GM10266 (cell line): Measurements from ENCODE around the gene ZNF362.
"Not testable (repeated sequence)": the region's sequence is repeated elsewhere in the genome, so short reads cannot be mapped to it uniquely, and the experiment has no call there.

Experiments
- DNase-seq: peaks from one replicate; pipeline ENCODE4 v3.0.0; 2012; ENCODE audit errors: extremely low spot score
- TF ChIP-seq, protein P1 (sequence below): IDR thresholded peaks from 2 replicates; pipeline ENCODE4 v1.5.1; 2012; ENCODE audit warnings: mild to moderate bottlenecking, low read depth; ENCODE audit not compliant: control insufficient read depth, insufficient read depth; ENCODE audit errors: missing control alignments

Gene ZNF362

DNA sequence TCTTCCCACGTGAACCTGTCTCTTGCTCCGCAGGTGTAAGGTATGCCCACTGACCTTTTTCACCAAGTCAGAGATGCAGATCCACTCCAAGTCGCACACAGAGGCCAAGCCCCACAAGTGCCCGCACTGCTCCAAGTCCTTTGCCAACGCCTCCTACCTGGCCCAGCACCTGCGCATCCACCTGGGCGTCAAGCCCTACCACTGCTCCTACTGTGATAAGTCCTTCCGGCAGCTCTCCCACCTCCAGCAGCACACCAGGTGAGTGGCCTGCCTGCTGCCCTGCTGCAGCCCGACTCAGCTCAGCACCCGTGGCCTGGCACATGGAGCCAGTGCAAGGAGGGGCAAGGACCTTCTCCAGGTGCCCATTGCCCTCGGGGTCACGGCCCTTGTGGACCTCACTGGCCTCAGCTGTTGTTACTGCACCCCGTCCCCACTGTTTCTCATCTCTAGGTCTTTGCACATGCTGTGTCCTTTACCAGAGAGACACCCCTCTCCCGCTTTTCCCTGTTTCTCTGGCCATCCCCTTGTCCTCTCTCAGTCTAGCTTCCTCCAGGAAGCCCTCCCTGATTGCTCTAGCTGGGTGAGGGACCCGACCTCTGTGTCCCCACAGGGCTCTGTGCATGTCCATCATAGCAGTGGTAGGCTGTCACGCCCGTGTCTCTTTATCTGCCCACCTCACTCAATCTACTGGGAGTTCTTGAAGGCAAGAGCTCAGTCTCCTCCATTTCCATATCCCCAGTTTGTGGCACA lies 25.4 kb downstream of the ZNF362 start:
- TF ChIP-seq, protein P1, sequence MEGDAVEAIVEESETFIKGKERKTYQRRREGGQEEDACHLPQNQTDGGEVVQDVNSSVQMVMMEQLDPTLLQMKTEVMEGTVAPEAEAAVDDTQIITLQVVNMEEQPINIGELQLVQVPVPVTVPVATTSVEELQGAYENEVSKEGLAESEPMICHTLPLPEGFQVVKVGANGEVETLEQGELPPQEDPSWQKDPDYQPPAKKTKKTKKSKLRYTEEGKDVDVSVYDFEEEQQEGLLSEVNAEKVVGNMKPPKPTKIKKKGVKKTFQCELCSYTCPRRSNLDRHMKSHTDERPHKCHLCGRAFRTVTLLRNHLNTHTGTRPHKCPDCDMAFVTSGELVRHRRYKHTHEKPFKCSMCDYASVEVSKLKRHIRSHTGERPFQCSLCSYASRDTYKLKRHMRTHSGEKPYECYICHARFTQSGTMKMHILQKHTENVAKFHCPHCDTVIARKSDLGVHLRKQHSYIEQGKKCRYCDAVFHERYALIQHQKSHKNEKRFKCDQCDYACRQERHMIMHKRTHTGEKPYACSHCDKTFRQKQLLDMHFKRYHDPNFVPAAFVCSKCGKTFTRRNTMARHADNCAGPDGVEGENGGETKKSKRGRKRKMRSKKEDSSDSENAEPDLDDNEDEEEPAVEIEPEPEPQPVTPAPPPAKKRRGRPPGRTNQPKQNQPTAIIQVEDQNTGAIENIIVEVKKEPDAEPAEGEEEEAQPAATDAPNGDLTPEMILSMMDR = no peak
- no peak for DNase-seq

DNA sequence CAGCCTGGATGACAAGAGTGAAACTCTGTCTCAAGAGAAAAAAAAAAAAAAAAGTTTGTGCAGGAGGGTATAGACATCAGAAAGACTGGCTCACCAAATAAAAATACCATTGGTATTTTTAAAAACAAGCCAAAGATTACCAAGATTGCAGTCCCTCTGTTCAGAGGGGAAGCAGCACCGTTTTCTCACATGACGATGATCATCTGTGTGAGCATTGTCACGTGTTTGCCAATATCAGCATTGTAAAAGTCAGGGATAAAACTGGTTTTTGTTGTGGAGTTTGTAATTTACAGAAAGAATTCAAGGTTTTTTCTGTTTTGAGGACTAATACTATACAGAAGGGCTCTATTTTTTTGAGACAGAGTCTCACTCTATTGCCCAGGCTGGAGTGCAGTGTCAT lies 26.5 kb downstream of the ZNF362 start:
- DNase-seq = no peak
- TF ChIP-seq, protein P1 = no peak

DNA sequence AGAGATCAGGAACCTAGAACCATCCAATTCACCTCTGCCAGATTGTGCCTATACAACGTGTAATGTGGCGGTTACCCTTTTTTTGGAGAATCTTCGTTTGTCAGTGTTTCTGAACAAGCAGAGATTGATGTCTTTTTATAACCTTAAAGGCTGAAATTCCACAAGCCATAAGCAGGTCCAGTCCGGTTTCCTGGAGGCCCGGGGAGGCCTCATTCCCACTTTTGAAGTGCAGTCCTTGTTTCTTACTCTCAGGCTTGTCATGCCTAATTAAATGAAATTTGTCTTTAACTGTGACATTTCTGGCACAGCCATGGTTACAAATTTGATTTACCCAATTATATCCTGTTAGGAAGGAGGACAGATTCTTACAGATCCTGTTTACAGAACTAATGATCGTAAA lies 27.8 kb downstream of the ZNF362 start:
- TF ChIP-seq, protein P1 = no peak
- DNase-seq = no peak

DNA sequence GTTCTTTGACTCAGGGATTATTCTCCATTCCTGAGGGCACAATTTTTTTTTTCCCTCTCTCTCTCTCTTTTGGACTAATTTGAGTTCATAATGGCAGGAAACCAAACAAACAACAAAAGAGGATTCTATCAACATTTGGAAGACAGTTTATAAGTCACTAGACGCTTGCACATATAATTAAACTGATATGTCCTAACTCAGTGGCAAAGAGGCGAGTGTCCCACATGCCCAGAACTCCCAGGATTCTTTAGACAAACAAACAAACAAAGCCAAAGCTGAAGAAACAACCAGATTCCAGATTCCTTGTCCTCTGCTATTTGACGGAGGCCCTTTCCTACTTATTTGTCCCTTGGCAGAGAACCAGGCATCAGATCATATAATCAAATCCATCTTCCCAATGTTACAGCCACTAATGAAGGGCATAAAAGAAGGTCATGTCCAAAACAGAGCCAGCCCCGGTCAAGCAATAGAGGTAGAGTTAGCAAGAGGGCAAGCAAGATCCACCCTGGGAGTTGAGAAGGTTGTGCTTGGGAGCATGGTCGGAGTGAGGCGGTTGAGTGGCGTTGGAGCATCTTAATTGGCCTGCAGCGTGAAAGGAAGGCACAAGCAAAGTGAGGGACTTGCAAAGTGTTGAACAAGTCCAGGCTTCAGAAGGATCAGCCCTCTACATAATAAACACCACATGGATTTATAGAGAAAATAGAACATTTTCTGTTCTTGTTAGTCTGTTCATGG lies 30.3 kb downstream of the ZNF362 start:
- DNase-seq = no peak
- TF ChIP-seq, protein P1 = no peak

DNA sequence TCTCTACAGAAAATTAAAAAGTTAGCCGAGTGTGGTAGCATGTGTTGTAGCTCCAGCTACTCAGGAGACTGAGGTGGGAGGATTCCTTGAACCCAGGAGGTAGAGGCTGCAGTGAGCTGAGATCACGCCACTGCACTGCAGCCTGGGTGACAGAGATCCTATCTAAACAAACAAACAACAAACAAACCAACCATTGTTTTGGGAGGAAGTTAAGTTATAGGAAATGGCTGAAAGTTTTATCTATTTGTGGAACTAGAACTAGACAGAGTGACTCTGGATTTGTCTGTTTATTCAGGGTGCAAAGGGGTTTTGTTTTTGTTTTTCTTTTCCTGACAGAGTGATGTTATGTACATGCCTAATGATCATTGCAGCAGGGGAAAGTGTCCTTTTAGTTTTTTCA lies 31.0 kb downstream of the ZNF362 start:
- no peak for DNase-seq
- TF ChIP-seq, protein P1 = no peak

DNA sequence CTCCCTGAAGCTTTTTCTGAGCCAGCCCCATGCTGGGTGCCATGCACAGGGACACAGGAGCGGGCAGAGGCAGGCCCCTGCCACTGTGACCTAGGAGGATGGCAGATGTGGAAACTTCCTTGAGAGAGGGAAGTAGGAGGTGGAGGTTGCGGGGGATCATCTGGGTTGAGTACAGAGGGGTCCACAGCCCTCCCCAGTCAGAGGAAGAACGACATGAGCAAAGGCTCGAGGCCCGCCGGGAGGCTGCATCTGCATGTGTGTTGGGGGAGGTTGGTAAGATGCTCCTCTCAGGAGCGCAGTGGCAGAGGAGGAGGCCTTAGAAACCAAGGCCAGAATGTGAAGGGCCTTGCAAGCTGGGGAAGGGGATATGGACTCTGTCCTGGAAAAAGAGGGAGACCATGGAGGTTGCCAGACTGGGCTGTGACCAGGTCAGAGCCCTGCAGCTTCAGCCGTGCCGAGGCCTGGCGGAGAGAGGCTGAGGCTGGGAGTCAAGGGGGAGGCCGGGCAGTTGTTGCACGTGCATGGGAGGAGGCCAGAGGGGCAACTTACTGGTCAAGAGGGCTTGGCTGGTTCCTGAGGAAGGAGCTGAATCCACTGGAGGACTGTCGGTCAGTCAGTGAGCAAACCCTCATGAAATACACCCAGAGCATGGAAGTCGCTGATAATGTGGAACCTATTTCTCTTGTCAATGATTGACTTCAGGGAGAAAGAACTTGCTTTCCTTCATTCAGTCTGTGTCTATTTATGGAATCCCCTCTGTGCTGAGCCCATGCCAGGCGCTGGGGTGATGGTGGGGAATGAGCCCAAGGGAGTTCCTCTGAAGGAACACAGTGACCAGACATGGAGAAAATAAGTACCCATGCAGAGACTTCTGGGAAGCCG lies 32.9 kb downstream of the ZNF362 start:
- no peak for DNase-seq
- TF ChIP-seq, protein P1 = no peak

DNA sequence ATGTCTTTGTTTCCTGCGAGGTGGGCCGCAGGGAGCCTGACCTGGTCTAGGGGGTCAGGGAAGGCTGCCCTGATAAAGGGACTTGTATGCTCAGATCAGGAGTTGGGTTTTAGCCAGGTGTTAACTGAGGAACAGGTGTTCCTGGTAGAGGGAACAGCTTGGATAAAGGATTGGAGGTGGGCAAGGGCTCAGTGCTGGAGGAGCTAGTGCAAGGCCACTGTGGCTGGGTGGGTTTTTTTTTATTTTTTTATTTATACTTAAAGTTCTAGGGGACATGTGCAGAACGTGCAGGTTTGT lies 33.5 kb downstream of the ZNF362 start:
- no peak for DNase-seq
- TF ChIP-seq, protein P1 = no peak

DNA sequence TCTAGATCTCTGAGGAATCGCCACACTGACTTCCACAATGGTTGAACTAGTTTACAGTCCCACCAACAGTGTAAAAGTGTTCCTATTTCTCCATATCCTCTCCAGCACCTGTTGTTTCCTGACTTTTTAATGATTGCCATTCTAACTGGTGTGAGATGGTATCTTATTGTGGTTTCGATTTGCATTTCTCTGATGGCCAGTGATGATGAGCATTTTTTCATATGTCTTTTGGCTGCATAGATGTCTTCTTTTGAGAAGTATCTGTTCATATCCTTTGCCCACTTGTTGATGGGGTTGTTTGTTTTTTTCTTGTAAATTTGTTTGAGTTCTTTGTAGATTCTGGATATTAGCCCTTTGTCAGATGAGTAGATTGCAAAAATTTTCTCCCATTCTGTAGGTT lies 34.3 kb downstream of the ZNF362 start:
- DNase-seq = not testable (repeated sequence)
